Right lung (tissue), 5 donors: ENCODE measurements around the gene CLPTM1L. TPM values are rescaled to one million over a fixed set of nuclear protein-coding genes. Genes with fewer than 3 reads are reported as not detected.
"Not testable (repeated sequence)": the region's sequence is repeated elsewhere in the genome, so short reads cannot be mapped to it uniquely, and the experiment has no call there.

Source experiments
- DNase-seq, 2 donors: peaks; one replicate each; pipeline ENCODE4 v3.0.0-alpha.2; 2013
- polyA plus RNA-seq, 5 donors: library from polyadenylated mRNA; unstranded; fragments of 120-200 nt; gene quantifications; one replicate each; pipeline versions ENCODE4 v1.2.1 to v1.2.3, GENCODE V29; 2013; ENCODE audit warnings: inconsistent platforms in 1 of 5, low replicate concordance in 1 of 5; ENCODE audit not compliant: insufficient read length in 5 of 5, insufficient read depth in 1 of 5

The CLPTM1L gene
- polyA plus RNA-seq, 5 donors: 81.2 to 109 (median 84.6) TPM

GRCh38 chr5:1278656-1279442, 66.0 kb downstream of the CLPTM1L start:
- DNase-seq: no peak

GRCh38 chr5:1278216-1278615, 66.7 kb downstream of the CLPTM1L start:
- DNase-seq: no peak

- no peak for DNase-seq
These were observed 67.1 kb downstream of the CLPTM1L start for GRCh38 chr5:1277781-1278180.

GRCh38 chr5:1277331-1277730, 67.6 kb downstream of the CLPTM1L start:
- DNase-seq: no peak

GRCh38 chr5:1276930-1277329, 68.0 kb downstream of the CLPTM1L start:
- no peak for DNase-seq

GRCh38 chr5:1275397-1276391, 69.2 kb downstream of the CLPTM1L start:
- not testable (repeated sequence) for DNase-seq

- DNase-seq: no peak
These were observed 70.4 kb downstream of the CLPTM1L start for GRCh38 chr5:1274471-1274870.

- DNase-seq: no peak
These were observed 71.2 kb downstream of the CLPTM1L start for GRCh38 chr5:1273745-1274144.

GRCh38 chr5:1272201-1272600, 72.7 kb downstream of the CLPTM1L start:
- no peak for DNase-seq

GRCh38 chr5:1270933-1271914, 73.7 kb downstream of the CLPTM1L start:
- no peak for DNase-seq

GRCh38 chr5:1270426-1270825, 74.5 kb downstream of the CLPTM1L start:
- no peak for DNase-seq

GRCh38 chr5:1268666-1269065, 76.2 kb downstream of the CLPTM1L start:
- DNase-seq: no peak

- no peak for DNase-seq
These were observed 76.8 kb downstream of the CLPTM1L start for GRCh38 chr5:1268056-1268455.

Other genes starting within 250 kb of the CLPTM1L start
- 10 to 100 TPM; 21.8 to 34.2 (median 30.1) TPM for gene SLC12A7, start 233.0 kb downstream of the CLPTM1L start, polyA plus RNA-seq
- under 1 TPM in 2 of 5 donors, not detected in 3; 0.13 to 0.15 TPM for gene SLC6A19, start 143.5 kb downstream of the CLPTM1L start, polyA plus RNA-seq
- under 1 TPM in 1 of 5 donors, not detected in 4; 0.09 TPM for gene SLC6A18, start 119.7 kb downstream of the CLPTM1L start, polyA plus RNA-seq
- gene TERT, start 50.0 kb downstream of the CLPTM1L start, polyA plus RNA-seq: under 1 TPM; 0.13 to 0.48 (median 0.31) TPM
- gene SLC6A3, start 100.3 kb upstream of the CLPTM1L start, polyA plus RNA-seq: 1 to 10 TPM; 1.3 to 4.4 (median 3.0) TPM
- 100 to 1,000 TPM; 106 to 162 (median 120) TPM for gene LPCAT1, start 178.9 kb upstream of the CLPTM1L start, polyA plus RNA-seq